ENCODE measurements around the gene DCC.

GRCh38 chr18:52700116-52700515, 360.1 kb downstream of the DCC start:
- no peak for TF ChIP-seq CTCF (IDR thresholded peaks at IDR 0.05)
- no peak for TF ChIP-seq POLR2A (IDR thresholded peaks at IDR 0.05)
